Islet precursor cell (in vitro differentiated cells): ENCODE measurements around the gene RXRB.

Source experiments
- DNase-seq: peaks from one replicate; pipeline ENCODE4 v3.0.0-alpha.2; 2018

RXRB gene

GRCh38 chr6:33195304-33196165 is 4.9 kb downstream of the RXRB start:
- no peak for DNase-seq

- no peak for DNase-seq
These were observed 6.0 kb downstream of the RXRB start for GRCh38 chr6:33194431-33194979.

GRCh38 chr6:33193619-33194018 is 6.8 kb downstream of the RXRB start:
- no peak for DNase-seq

- no peak for DNase-seq
These were observed 7.5 kb downstream of the RXRB start for GRCh38 chr6:33192671-33193602.

GRCh38 chr6:33192105-33192646 is 8.3 kb downstream of the RXRB start, which contains the start of gene COL11A2:
Gene COL11A2, minus strand, starts transcription at chr6:33192467. Its CDS starts 227 bp downstream, at chr6:33192240.
- DNase-seq, result no peak

- no peak for DNase-seq
These were observed 8.9 kb downstream of the RXRB start for GRCh38 chr6:33191383-33192104.

GRCh38 chr6:33190504-33191107 is 9.9 kb downstream of the RXRB start:
- no peak for DNase-seq

GRCh38 chr6:33189625-33190448 is 10.6 kb downstream of the RXRB start:
- DNase-seq, result no peak

- no peak for DNase-seq
These were observed 11.3 kb downstream of the RXRB start for GRCh38 chr6:33189164-33189563.

GRCh38 chr6:33187809-33188208 is 12.7 kb downstream of the RXRB start:
- no peak for DNase-seq

- no peak for DNase-seq
These were observed 14.7 kb downstream of the RXRB start for GRCh38 chr6:33185654-33186187.

GRCh38 chr6:33185190-33185589 is 15.3 kb downstream of the RXRB start:
- DNase-seq, result no peak

GRCh38 chr6:33183071-33183683 is 17.3 kb downstream of the RXRB start:
- no peak for DNase-seq

GRCh38 chr6:33181141-33181540 is 19.3 kb downstream of the RXRB start:
- no peak for DNase-seq

- no peak for DNase-seq
These were observed 21.6 kb downstream of the RXRB start for GRCh38 chr6:33178755-33179475.

GRCh38 chr6:33177552-33178446 is 22.7 kb downstream of the RXRB start:
- no peak for DNase-seq

GRCh38 chr6:33176906-33177305 is 23.6 kb downstream of the RXRB start:
- no peak for DNase-seq

- no peak for DNase-seq
These were observed 24.9 kb downstream of the RXRB start for GRCh38 chr6:33175436-33176069.
